ENCODE data around the gene TRPM2. TPM values are rescaled to one million over a fixed set of nuclear protein-coding genes. Genes with fewer than 3 reads are reported as not detected.

TRPM2 gene
- total and polyA plus RNA-seq, 8 donors, result 0.46 to 8.7 (median 2.6) TPM

GRCh38 chr21:44432841-44433790, 79.7 kb downstream of the TRPM2 start:
- peak in 3 of 6 donors; percentile 7 to 60 (median 8) for DNase-seq
- WGBS, 2 donors, result 72 to 80% methylated on average over 33 to 34 of the region's 34 CpGs

GRCh38 chr21:44433791-44434567, 80.6 kb downstream of the TRPM2 start:
- no peaks in the 10 kb centered on the region for H3K4me1 ChIP-seq
- ATAC-seq (no peak), FAIRE-seq (no peak), DNase-seq (peak in 3 of 6 donors; percentile 5 to 64 (median 12))
- intact Hi-C loops (cut with DNase I), result no loop called here
- H3K4me3 ChIP-seq, result no peak overlapping the region
- H3K9me3 ChIP-seq, result peaks cover 0 to 4% (median 0%) of the 10 kb centered on the region in 4 donors
- TF ChIP-seq CTCF (IDR thresholded peaks at IDR 0.05), result no peak
- WGBS, 2 donors, result 89 to 96% methylated on average over 35 to 39 of the region's 39 CpGs
- H3K27ac ChIP-seq, result no peak overlapping the region
- no peaks in the 10 kb centered on the region for H3K27me3 ChIP-seq
- H3K36me3 ChIP-seq, result no peaks in the 10 kb centered on the region

More at GRCh38 chr21:44432841-44433790, 79.7 kb downstream of the TRPM2 start:
- TF ChIP-seq CTCF (IDR thresholded peaks at IDR 0.05), result no peak
- Histone ChIP-seq H3K4me3 (no peak overlapping the region), H3K36me3 (no peaks in the 10 kb centered on the region), H3K4me1 (no peaks in the 10 kb centered on the region), H3K27ac (no peak overlapping the region), H3K9me3 (peaks cover 0 to 4% (median 0%) of the 10 kb centered on the region in 4 donors), H3K27me3 (no peaks in the 10 kb centered on the region)
- ATAC-seq (no peak), FAIRE-seq (no peak)
- intact Hi-C loops (cut with DNase I), result no loop called here

- ATAC-seq (no peak), FAIRE-seq (no peak), DNase-seq (peak in 1 of 6 donors; percentile 0)
- H3K36me3 ChIP-seq, result no peaks in the 10 kb centered on the region
- no peak overlapping the region for H3K27ac ChIP-seq
- peaks cover 0 to 2% (median 0%) of the 10 kb centered on the region in 4 donors for H3K9me3 ChIP-seq
- intact Hi-C loops (cut with DNase I), result no loop called here
- 62 to 72% methylated on average over 13 of the region's 13 CpGs for WGBS, 2 donors
- no peak overlapping the region for H3K4me3 ChIP-seq
- no peak for TF ChIP-seq CTCF (IDR thresholded peaks at IDR 0.05)
- H3K27me3 ChIP-seq, result no peaks in the 10 kb centered on the region
- no peaks in the 10 kb centered on the region for H3K4me1 ChIP-seq
Measured at GRCh38 chr21:44434568-44434925, 81.1 kb downstream of the TRPM2 start.

- Histone ChIP-seq H3K4me3 (no peak overlapping the region), H3K4me1 (no peaks in the 10 kb centered on the region), H3K9me3 (no peaks in the 10 kb centered on the region), H3K27me3 (no peaks in the 10 kb centered on the region), H3K36me3 (no peaks in the 10 kb centered on the region), H3K27ac (no peak overlapping the region)
- WGBS, 2 donors, result 73 to 77% methylated on average over 28 of the region's 28 CpGs
- FAIRE-seq (no peak), ATAC-seq (no peak), DNase-seq (peak in 5 of 6 donors; percentile 0 to 60 (median 10))
- intact Hi-C loops (cut with DNase I), result no loop called here
- TF ChIP-seq CTCF (IDR thresholded peaks at IDR 0.05), result no peak
Measured at GRCh38 chr21:44434936-44435635, 81.7 kb downstream of the TRPM2 start.

Measured in pancreas (tissue), 10 donors.